Pancreas (tissue), 10 donors: ENCODE results near the gene TSPAN17. TPM values are rescaled to one million over a fixed set of nuclear protein-coding genes. Genes with fewer than 3 reads are reported as not detected.

ENCODE experiments used
- ATAC-seq, 4 donors: fragments of 200-7000 bp; cut with Tn5 transposase; one replicate each; pipeline versions ENCODE4 v1.8.0 to v1.9.1; 2020; ENCODE audit warnings: mild to moderate bottlenecking in 4 of 4, moderate library complexity in 4 of 4
- DNase-seq, 6 donors: peaks; one replicate each; pipeline ENCODE4 v3.0.0-alpha.2; 2020
- FAIRE-seq: peaks from 2 replicates; lab custom pipeline; 2012; peaks lifted over from hg19 to GRCh38; lab: Jason Lieb, UNC
- H3K27ac ChIP-seq, 4 donors: fragments of 200-600 bp; sonication (generic); 1 replicate in 3 of 4; 2 replicates in 1 of 4; pipeline versions ENCODE4 v1.5.0 to v1.8.0; 2020
- H3K27me3 ChIP-seq, 4 donors: fragments of 200-600 bp; one replicate each; pipeline ENCODE4 v1.8.0; 2021
- H3K36me3 ChIP-seq, 3 donors: fragments of 200-600 bp; sonication (generic) in 1 of 3; one replicate each; pipeline versions ENCODE4 v1.5.0 to v1.8.0; 2020 to 2021
- H3K4me1 ChIP-seq, 3 donors: fragments of 200-600 bp; one replicate each; pipeline ENCODE4 v1.8.0; 2021
- H3K4me3 ChIP-seq, 4 donors: fragments of 200-600 bp; sonication (generic) in 2 of 4; one replicate each; pipeline versions ENCODE4 v1.5.0 to v1.8.0; 2020 to 2021
- H3K9me3 ChIP-seq, 4 donors: fragments of 200-600 bp; one replicate each; pipeline ENCODE4 v1.8.0; 2021
- WGBS, 2 donors: extraction: QIAGEN DNeasy Blood & Tissue Kit; methylation state at CpG; one replicate each; pipeline ENCODE4 v1.1.7; 2013; 5-methylcytosine and 5-hydroxymethylcytosine counted together
- intact Hi-C, 3 donors: fragments of 100-400 bp; cut with DNase I; formaldehyde crosslinking; loops; one replicate each; pipeline versions ENCODE4 v1.11.1 to v1.14.2; 2022
- polyA plus RNA-seq, 2 donors: library from polyadenylated mRNA; stranded (reverse); fragments of 200-250 nt; gene quantifications; one replicate each; pipeline ENCODE4 v1.2.3, GENCODE V29; 2013
- total RNA-seq, 6 donors: library from RNA; stranded (reverse); fragmentation: NEBNext Ultra II Directional in 4 of 6; extraction: Animal tissue kit (Norgen Biotek cat#: 25700) in 4 of 6; gene quantifications; one replicate each; pipeline versions ENCODE4 v1.2.1 to v1.2.4, GENCODE V29; 2021 to 2023
- TF ChIP-seq, protein P1 (sequence below), 4 donors: fragments of 200-600 bp; sonication (generic) in 3 of 4; IDR thresholded peaks; one replicate each; pipeline versions ENCODE4 v1.5.0 to v1.8.0; 2021; ENCODE audit warnings: antibody characterized with exemption in 4 of 4
- donor health status: healthy with polysubstance abuse.
- donor health status: DM: no; HTN: no; CAD: no; lungs with moderate emphysema.
- donor health status: DM: no; HTN: no; CAD: no.
- donor health status: control.
- donor health status: control.
- donor health status: Bipolar disorder and iron deficiency.
- donor health status: DM: yes; HTN: yes; CAD: no.
- donor health status: DM: no; HTN: no; CAD: no.
- donor health status: DM: no; HTN: no; CAD: no.
- donor health status: DM: yes; HTN: yes; CAD: no.

Gene TSPAN17
- total and polyA plus RNA-seq, 8 donors = 12.4 to 30.1 (median 18.7) TPM

DNA sequence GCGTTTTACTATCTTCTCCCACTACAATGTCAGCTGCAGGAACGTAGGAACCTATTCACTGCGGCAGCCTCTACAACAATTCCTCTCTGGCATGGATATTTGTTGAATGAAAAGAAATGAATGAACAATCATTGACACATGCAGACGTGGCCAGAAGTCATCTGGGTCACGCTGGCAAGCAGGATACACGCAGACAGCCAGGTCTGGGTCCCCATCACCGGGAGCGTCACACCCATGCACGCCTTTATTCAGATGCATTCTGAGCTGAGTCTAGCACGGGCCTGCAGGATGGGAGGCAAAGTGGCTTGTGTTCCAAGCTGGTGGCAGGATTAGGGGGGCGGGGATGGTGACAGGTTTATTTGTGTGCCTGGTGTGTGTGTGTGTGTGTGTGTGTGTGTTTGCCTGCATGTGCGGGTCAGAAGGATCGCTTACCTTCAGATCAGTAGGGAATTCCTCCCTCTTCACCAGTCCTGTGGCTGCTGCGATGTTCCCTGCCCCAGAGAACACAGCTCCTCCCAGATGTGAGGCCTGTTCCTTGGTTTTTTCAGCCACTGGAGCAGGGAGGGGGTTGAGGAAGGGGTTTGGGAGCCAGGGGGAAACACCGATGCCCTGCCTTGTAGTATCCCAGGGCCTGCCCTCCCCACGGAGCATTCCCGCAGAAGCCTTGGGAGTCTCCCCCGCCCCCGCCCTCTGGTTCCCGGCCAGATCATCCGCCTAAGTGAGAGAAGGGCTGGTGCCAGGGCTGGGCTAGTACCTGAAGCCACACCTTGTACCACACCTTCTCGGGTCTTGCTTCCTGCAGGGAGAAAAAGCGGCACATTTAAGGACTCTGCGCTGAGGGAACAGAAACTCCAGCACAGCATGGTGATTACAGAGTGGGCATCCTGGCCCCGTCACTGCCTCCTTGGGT lies 21.1 kb upstream of the TSPAN17 start:
- no peak for ATAC-seq
- TF ChIP-seq, protein P1, sequence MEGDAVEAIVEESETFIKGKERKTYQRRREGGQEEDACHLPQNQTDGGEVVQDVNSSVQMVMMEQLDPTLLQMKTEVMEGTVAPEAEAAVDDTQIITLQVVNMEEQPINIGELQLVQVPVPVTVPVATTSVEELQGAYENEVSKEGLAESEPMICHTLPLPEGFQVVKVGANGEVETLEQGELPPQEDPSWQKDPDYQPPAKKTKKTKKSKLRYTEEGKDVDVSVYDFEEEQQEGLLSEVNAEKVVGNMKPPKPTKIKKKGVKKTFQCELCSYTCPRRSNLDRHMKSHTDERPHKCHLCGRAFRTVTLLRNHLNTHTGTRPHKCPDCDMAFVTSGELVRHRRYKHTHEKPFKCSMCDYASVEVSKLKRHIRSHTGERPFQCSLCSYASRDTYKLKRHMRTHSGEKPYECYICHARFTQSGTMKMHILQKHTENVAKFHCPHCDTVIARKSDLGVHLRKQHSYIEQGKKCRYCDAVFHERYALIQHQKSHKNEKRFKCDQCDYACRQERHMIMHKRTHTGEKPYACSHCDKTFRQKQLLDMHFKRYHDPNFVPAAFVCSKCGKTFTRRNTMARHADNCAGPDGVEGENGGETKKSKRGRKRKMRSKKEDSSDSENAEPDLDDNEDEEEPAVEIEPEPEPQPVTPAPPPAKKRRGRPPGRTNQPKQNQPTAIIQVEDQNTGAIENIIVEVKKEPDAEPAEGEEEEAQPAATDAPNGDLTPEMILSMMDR (IDR thresholded peaks at IDR 0.05) = no peak
- Histone ChIP-seq H3K27ac (no peak overlapping the region), H3K36me3 (no peaks in the 10 kb centered on the region), H3K4me1 (peaks cover 0 to 7% (median 0%) of the 10 kb centered on the region in 3 donors), H3K9me3 (no peaks in the 10 kb centered on the region), H3K4me3 (no peak overlapping the region), H3K27me3 (peaks cover 0 to 14% (median 0%) of the 10 kb centered on the region in 4 donors)
- no peak for DNase-seq
- FAIRE-seq = no peak
- intact Hi-C loops = no loop called here
- WGBS, 2 donors = 38 to 43% methylated on average over 25 of the region's 25 CpGs

DNA sequence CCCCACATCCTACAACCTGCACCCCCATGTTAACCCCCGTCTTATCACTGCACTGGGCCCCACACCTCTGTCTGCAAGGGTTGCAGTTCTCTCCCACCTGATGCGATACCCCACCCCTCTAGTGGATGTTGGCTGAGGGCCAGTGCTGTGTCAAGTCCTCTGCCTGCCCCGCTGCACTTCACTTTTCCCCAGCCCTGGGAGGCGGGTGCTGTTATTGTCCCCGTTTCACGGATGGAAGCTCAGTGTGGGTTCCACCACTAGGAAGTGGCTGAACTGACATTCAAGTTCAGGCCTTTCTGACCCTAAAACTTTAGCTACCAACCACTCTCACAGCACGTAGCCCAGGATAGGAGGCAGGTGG lies 20.4 kb upstream of the TSPAN17 start:
- no peak overlapping the region for H3K4me3 ChIP-seq
- TF ChIP-seq, protein P1 (IDR thresholded peaks at IDR 0.05) = no peak
- no peak overlapping the region for H3K27ac ChIP-seq
- H3K4me1 ChIP-seq = peaks cover 0 to 7% (median 0%) of the 10 kb centered on the region in 3 donors
- no peak for FAIRE-seq
- intact Hi-C loops = no loop called here
- no peak for DNase-seq
- WGBS, 2 donors = 45 to 66% methylated on average over 7 of the region's 7 CpGs
- H3K9me3 ChIP-seq = no peaks in the 10 kb centered on the region
- ATAC-seq = no peak
- H3K27me3 ChIP-seq = peaks cover 0 to 14% (median 0%) of the 10 kb centered on the region in 4 donors
- no peaks in the 10 kb centered on the region for H3K36me3 ChIP-seq

DNA sequence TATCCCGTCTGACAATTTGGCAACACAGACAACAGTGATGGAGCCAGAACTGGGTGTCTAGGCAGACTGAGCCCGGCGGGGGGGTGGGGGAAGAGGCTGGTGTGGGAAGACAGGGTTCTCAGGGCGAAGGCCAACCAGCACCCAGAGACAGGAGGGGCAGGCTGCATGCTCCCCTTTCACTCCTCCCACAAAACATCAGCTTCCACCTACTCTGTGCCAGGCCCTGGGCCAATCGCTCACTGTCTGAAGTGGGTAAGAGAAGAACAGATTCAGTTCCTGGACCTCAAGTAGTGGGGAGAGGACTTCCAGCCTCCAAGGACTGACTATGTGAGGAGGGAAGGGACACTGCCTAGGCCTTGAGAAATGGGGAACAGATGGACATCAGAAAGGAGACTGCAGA lies 19.7 kb upstream of the TSPAN17 start:
- Histone ChIP-seq H3K27ac (no peak overlapping the region), H3K9me3 (no peaks in the 10 kb centered on the region), H3K4me1 (peaks cover 0 to 7% (median 0%) of the 10 kb centered on the region in 3 donors), H3K36me3 (no peaks in the 10 kb centered on the region), H3K4me3 (no peak overlapping the region), H3K27me3 (peaks cover 0 to 14% (median 0%) of the 10 kb centered on the region in 4 donors)
- intact Hi-C loops = no loop called here
- DNase-seq = no peak
- TF ChIP-seq, protein P1 (IDR thresholded peaks at IDR 0.05) = no peak
- no peak for ATAC-seq
- no peak for FAIRE-seq
- 60 to 64% methylated on average over 4 to 5 of the region's 5 CpGs for WGBS, 2 donors

DNA sequence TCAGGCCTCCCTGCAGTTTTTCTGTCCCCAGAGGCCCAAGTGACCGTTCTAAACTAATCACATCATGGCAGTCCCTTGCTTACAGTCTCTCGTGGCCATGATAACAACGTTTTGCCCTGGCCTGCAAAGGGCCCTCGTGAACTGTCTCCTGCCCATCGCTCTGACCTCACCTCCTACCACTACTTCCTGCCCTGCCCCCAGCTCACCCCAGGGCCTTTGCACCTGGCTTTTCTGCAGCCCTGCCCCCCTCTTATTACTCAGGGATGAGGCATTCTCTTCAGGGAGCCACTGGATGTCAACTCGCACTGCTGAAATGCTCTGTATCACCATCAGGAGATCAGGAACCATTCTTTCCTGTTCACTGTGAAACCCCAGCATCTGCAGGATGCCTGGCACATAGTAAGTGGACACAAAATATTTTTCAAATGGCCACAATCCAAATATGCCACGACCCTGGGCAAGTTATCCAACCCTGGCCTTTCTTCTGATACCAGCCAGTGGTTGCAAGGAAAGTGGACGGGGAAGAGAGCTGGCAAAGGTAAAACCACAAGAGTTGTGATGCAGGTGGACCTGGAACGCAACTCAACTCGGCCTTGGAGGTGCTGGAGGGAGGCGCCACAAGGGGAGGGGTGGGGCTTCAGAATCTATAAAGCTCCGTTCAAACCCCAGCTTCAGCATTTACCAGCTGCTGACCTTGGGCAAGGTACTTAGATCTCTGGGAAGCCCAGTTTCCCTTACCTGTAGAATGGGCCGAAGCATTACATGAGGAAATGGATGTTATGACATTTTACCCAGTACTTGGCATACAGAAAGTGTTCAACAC lies 18.7 kb upstream of the TSPAN17 start:
- TF ChIP-seq, protein P1 (IDR thresholded peaks at IDR 0.05) = no peak
- Histone ChIP-seq H3K4me3 (no peak overlapping the region), H3K9me3 (no peaks in the 10 kb centered on the region), H3K27ac (no peak overlapping the region), H3K36me3 (no peaks in the 10 kb centered on the region), H3K4me1 (peaks cover 0 to 7% (median 0%) of the 10 kb centered on the region in 3 donors), H3K27me3 (peaks cover 0 to 14% (median 0%) of the 10 kb centered on the region in 4 donors)
- no peak for FAIRE-seq
- ATAC-seq = no peak
- no peak for DNase-seq
- WGBS, 2 donors = 42 to 46% methylated on average over 13 of the region's 13 CpGs
- intact Hi-C loops = no loop called here
